Activated CD4-positive, alpha-beta T cell treated with anti-CD3 and anti-CD28 coated beads, Interleukin-10, Interleukin-2, amounts not matched to agents 100 ng/mL and 50 ng/mL, durations not matched to agents 16 hours and 8 hours (primary cell): ENCODE results near the gene DSCAM.

Source experiments
- DNase-seq: peaks from one replicate; pipeline ENCODE4 v3.0.0-alpha.2; 2020

Gene DSCAM

GRCh38 chr21:40602080-40602479, 244.9 kb downstream of the DSCAM start:
- no peak for DNase-seq

GRCh38 chr21:40595806-40596205, 251.2 kb downstream of the DSCAM start:
- DNase-seq = no peak

- no peak for DNase-seq
These were observed 259.1 kb downstream of the DSCAM start for GRCh38 chr21:40587736-40588346.

- no peak for DNase-seq
These were observed 260.4 kb downstream of the DSCAM start for GRCh38 chr21:40586575-40586974.

GRCh38 chr21:40577285-40578043, 269.5 kb downstream of the DSCAM start:
- no peak for DNase-seq

GRCh38 chr21:40575976-40576375, 271.0 kb downstream of the DSCAM start:
- no peak for DNase-seq

- DNase-seq = no peak
These were observed 277.6 kb downstream of the DSCAM start for GRCh38 chr21:40569357-40569756.

GRCh38 chr21:40568807-40569206, 278.2 kb downstream of the DSCAM start:
- DNase-seq = no peak

- no peak for DNase-seq
These were observed 279.5 kb downstream of the DSCAM start for GRCh38 chr21:40567501-40567900.

- DNase-seq = no peak
These were observed 280.5 kb downstream of the DSCAM start for GRCh38 chr21:40566486-40566885.

- DNase-seq = no peak
These were observed 282.6 kb downstream of the DSCAM start for GRCh38 chr21:40564318-40564717.

- no peak for DNase-seq
These were observed 283.1 kb downstream of the DSCAM start for GRCh38 chr21:40563900-40564299.

- DNase-seq = no peak
These were observed 284.5 kb downstream of the DSCAM start for GRCh38 chr21:40562242-40563002.

- DNase-seq = no peak
These were observed 290.5 kb downstream of the DSCAM start for GRCh38 chr21:40556442-40556968.

GRCh38 chr21:40555021-40555528, 291.9 kb downstream of the DSCAM start:
- DNase-seq = no peak

GRCh38 chr21:40553781-40554180, 293.2 kb downstream of the DSCAM start:
- no peak for DNase-seq

- no peak for DNase-seq
These were observed 298.9 kb downstream of the DSCAM start for GRCh38 chr21:40547906-40548513.

- no peak for DNase-seq
These were observed 300.3 kb downstream of the DSCAM start for GRCh38 chr21:40546647-40547046.

GRCh38 chr21:40540216-40540615, 306.7 kb downstream of the DSCAM start:
- DNase-seq = no peak

GRCh38 chr21:40534886-40535285, 312.1 kb downstream of the DSCAM start:
- DNase-seq = no peak

- no peak for DNase-seq
These were observed 315.4 kb downstream of the DSCAM start for GRCh38 chr21:40531431-40532110.

- no peak for DNase-seq
These were observed 315.9 kb downstream of the DSCAM start for GRCh38 chr21:40531016-40531415.
